ENCODE measurements around the gene ABCF2.

ABCF2 gene

GRCh38 chr7:151265351-151265931, 38.4 kb upstream of the ABCF2 start:
- Histone ChIP-seq H3K9me3 (ENCODE audit: control insufficient read depth in 1 of 2, low read length in 2 of 2) (no peaks in the 10 kb centered on the region), H3K4me3 (ENCODE audit: low read depth in 1 of 2, low read length in 2 of 2) (no peak overlapping the region), H3K9ac (ENCODE audit: low read depth in 1 of 2, low read length in 2 of 2) (no peak overlapping the region), H3K4me1 (ENCODE audit: control insufficient read depth in 1 of 2, insufficient read depth in 2 of 2, low read length in 2 of 2) (no peaks in the 10 kb centered on the region), H3K27me3 (ENCODE audit: control insufficient read depth in 1 of 2, insufficient read depth in 2 of 2, low read length in 2 of 2) (peaks cover 7 to 18% of the 10 kb centered on the region in 2 donors), H3K36me3 (ENCODE audit: control insufficient read depth in 1 of 2, insufficient read depth in 2 of 2, low read length in 2 of 2) (no peaks in the 10 kb centered on the region), H3K27ac (ENCODE audit: low read depth, low read length) (no peak overlapping the region)

DNA sequence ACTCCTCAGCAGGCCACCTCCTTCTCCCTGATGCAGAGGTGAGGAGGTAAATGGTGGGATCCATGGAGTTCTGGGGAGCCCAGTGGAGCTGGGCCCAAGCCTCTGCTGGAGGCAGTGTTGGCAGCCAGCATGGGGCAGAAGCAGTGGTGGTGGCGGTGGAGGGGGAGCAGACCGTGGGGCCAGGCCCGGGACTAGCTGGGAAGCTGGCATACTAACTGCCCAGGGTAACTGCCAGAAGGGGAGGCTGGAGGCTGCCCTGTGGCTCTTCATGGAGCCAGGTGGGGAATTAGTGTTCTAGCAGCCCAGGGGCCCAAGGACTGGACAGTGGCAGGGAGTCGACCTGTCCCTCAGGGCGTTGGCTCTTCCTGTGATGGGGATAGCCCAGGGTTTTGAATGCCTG, 37.6 kb upstream of the ABCF2 start:
- H3K36me3 ChIP-seq (ENCODE audit: control insufficient read depth in 1 of 2, insufficient read depth in 2 of 2, low read length in 2 of 2): no peaks in the 10 kb centered on the region
- peaks cover 8 to 19% of the 10 kb centered on the region in 2 donors for H3K27me3 ChIP-seq (ENCODE audit: control insufficient read depth in 1 of 2, insufficient read depth in 2 of 2, low read length in 2 of 2)
- H3K4me1 ChIP-seq (ENCODE audit: control insufficient read depth in 1 of 2, insufficient read depth in 2 of 2, low read length in 2 of 2): no peaks in the 10 kb centered on the region
- H3K27ac ChIP-seq (ENCODE audit: low read depth, low read length): no peak overlapping the region
- no peak overlapping the region for H3K4me3 ChIP-seq (ENCODE audit: low read depth in 1 of 2, low read length in 2 of 2)
- no peak overlapping the region for H3K9ac ChIP-seq (ENCODE audit: low read depth in 1 of 2, low read length in 2 of 2)
- no peaks in the 10 kb centered on the region for H3K9me3 ChIP-seq (ENCODE audit: control insufficient read depth in 1 of 2, low read length in 2 of 2)

DNA sequence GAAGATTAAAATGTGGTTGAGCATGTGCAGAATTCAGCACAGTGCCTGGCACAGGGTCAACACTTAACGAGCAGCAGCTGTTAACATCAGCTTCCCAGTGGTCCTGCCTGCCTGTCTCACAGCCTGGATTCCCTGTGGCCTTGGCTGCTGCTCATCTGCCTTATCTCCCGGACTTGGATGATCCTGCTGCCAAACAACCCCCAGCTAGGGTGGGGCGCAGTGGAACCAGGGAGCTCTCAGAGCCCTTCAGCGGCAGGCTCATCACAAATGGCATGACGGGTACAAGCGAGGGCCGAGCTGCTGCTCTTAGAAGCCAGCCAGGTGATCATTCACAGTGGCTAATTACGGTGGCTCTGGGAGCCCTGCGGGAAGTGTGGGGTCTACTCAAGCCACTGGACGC, 34.5 kb upstream of the ABCF2 start:
- no peaks in the 10 kb centered on the region for H3K4me1 ChIP-seq (ENCODE audit: control insufficient read depth in 1 of 2, insufficient read depth in 2 of 2, low read length in 2 of 2)
- H3K27me3 ChIP-seq (ENCODE audit: control insufficient read depth in 1 of 2, insufficient read depth in 2 of 2, low read length in 2 of 2): peaks cover 8 to 29% of the 10 kb centered on the region in 2 donors
- H3K36me3 ChIP-seq (ENCODE audit: control insufficient read depth in 1 of 2, insufficient read depth in 2 of 2, low read length in 2 of 2): no peaks in the 10 kb centered on the region
- H3K9ac ChIP-seq (ENCODE audit: low read depth in 1 of 2, low read length in 2 of 2): no peak overlapping the region
- H3K4me3 ChIP-seq (ENCODE audit: low read depth in 1 of 2, low read length in 2 of 2): no peak overlapping the region
- H3K9me3 ChIP-seq (ENCODE audit: control insufficient read depth in 1 of 2, low read length in 2 of 2): no peaks in the 10 kb centered on the region
- no peak overlapping the region for H3K27ac ChIP-seq (ENCODE audit: low read depth, low read length)

GRCh38 chr7:151260883-151261282, 33.9 kb upstream of the ABCF2 start:
- Histone ChIP-seq H3K9ac (ENCODE audit: low read depth in 1 of 2, low read length in 2 of 2) (no peak overlapping the region), H3K36me3 (ENCODE audit: control insufficient read depth in 1 of 2, insufficient read depth in 2 of 2, low read length in 2 of 2) (no peaks in the 10 kb centered on the region), H3K27ac (ENCODE audit: low read depth, low read length) (no peak overlapping the region), H3K9me3 (ENCODE audit: control insufficient read depth in 1 of 2, low read length in 2 of 2) (no peaks in the 10 kb centered on the region), H3K4me1 (ENCODE audit: control insufficient read depth in 1 of 2, insufficient read depth in 2 of 2, low read length in 2 of 2) (no peaks in the 10 kb centered on the region), H3K4me3 (ENCODE audit: low read depth in 1 of 2, low read length in 2 of 2) (no peak overlapping the region), H3K27me3 (ENCODE audit: control insufficient read depth in 1 of 2, insufficient read depth in 2 of 2, low read length in 2 of 2) (peaks cover 8 to 34% of the 10 kb centered on the region in 2 donors)

DNA sequence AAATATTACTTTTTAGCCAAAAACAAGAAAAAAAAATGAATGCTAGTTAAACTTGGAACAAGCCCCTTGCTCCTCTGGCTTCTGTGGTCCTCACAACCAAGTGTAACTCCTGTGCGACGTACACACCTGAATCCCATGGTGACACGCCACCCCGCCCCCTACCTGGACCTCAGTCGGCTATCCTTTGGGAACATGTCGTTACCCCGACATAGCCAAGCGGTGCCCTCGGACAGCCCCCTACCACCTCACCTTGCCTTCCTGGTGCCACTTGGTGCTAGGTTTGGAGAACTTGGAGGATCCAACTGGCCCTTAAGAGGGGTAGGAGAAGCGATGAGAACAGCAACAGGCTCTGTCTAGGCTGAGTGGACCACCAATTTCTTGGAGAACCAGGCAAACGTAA, 33.5 kb upstream of the ABCF2 start:
- Histone ChIP-seq H3K27ac (ENCODE audit: low read depth, low read length) (no peak overlapping the region), H3K9me3 (ENCODE audit: control insufficient read depth in 1 of 2, low read length in 2 of 2) (no peaks in the 10 kb centered on the region), H3K36me3 (ENCODE audit: control insufficient read depth in 1 of 2, insufficient read depth in 2 of 2, low read length in 2 of 2) (no peaks in the 10 kb centered on the region), H3K4me3 (ENCODE audit: low read depth in 1 of 2, low read length in 2 of 2) (no peak overlapping the region), H3K27me3 (ENCODE audit: control insufficient read depth in 1 of 2, insufficient read depth in 2 of 2, low read length in 2 of 2) (peaks cover 9 to 34% of the 10 kb centered on the region in 2 donors), H3K4me1 (ENCODE audit: control insufficient read depth in 1 of 2, insufficient read depth in 2 of 2, low read length in 2 of 2) (no peaks in the 10 kb centered on the region), H3K9ac (ENCODE audit: low read depth in 1 of 2, low read length in 2 of 2) (no peak overlapping the region)

GRCh38 chr7:151257990-151258389, 31.0 kb upstream of the ABCF2 start:
- Histone ChIP-seq H3K4me1 (ENCODE audit: control insufficient read depth in 1 of 2, insufficient read depth in 2 of 2, low read length in 2 of 2) (no peaks in the 10 kb centered on the region), H3K9me3 (ENCODE audit: control insufficient read depth in 1 of 2, low read length in 2 of 2) (no peaks in the 10 kb centered on the region), H3K27ac (ENCODE audit: low read depth, low read length) (no peak overlapping the region), H3K27me3 (ENCODE audit: control insufficient read depth in 1 of 2, insufficient read depth in 2 of 2, low read length in 2 of 2) (peaks cover 27 to 50% of the 10 kb centered on the region in 2 donors), H3K36me3 (ENCODE audit: control insufficient read depth in 1 of 2, insufficient read depth in 2 of 2, low read length in 2 of 2) (no peaks in the 10 kb centered on the region), H3K4me3 (ENCODE audit: low read depth in 1 of 2, low read length in 2 of 2) (no peak overlapping the region), H3K9ac (ENCODE audit: low read depth in 1 of 2, low read length in 2 of 2) (no peak overlapping the region)

DNA sequence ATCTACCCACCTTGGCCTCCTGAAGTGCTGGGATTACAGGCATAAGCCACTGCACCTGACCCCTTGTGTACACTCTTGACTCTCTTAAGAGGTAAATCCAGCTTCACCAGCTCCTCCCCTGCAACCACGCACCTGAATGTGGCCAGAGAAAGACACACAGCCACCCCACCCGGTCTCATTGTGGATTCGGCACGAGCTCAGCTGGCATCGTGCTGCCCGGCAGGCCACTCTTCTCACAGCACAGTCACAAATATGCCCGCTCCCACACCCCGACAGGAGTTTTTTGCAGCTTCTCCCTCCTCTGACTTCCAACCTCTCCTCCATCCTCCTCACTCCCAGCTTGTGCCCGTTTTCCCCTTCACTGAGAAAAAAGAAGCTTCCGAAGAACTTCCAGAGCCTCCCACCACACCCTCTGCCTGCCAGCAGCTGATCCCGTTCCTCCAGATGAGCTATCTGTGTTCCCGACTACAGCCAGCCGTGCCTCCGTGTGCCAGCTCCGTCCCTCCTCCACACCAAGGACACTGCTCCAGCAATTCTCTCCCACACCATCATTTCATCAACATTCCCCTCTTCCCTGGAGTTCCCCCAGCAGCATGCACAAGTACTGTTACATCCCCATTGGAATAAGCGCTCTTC, 29.5 kb upstream of the ABCF2 start:
- H3K36me3 ChIP-seq (ENCODE audit: control insufficient read depth in 1 of 2, insufficient read depth in 2 of 2, low read length in 2 of 2): no peaks in the 10 kb centered on the region
- no peak overlapping the region for H3K27ac ChIP-seq (ENCODE audit: low read depth, low read length)
- no peak overlapping the region for H3K4me3 ChIP-seq (ENCODE audit: low read depth in 1 of 2, low read length in 2 of 2)
- no peak overlapping the region for H3K9ac ChIP-seq (ENCODE audit: low read depth in 1 of 2, low read length in 2 of 2)
- H3K27me3 ChIP-seq (ENCODE audit: control insufficient read depth in 1 of 2, insufficient read depth in 2 of 2, low read length in 2 of 2): peaks cover 37 to 56% of the 10 kb centered on the region in 2 donors
- no peaks in the 10 kb centered on the region for H3K4me1 ChIP-seq (ENCODE audit: control insufficient read depth in 1 of 2, insufficient read depth in 2 of 2, low read length in 2 of 2)
- H3K9me3 ChIP-seq (ENCODE audit: control insufficient read depth in 1 of 2, low read length in 2 of 2): no peaks in the 10 kb centered on the region

- Histone ChIP-seq H3K9me3 (ENCODE audit: control insufficient read depth in 1 of 2, low read length in 2 of 2) (no peaks in the 10 kb centered on the region), H3K4me3 (ENCODE audit: low read depth in 1 of 2, low read length in 2 of 2) (no peak overlapping the region), H3K27me3 (ENCODE audit: control insufficient read depth in 1 of 2, insufficient read depth in 2 of 2, low read length in 2 of 2) (peaks cover 41 to 55% of the 10 kb centered on the region in 2 donors), H3K9ac (ENCODE audit: low read depth in 1 of 2, low read length in 2 of 2) (no peak overlapping the region), H3K4me1 (ENCODE audit: control insufficient read depth in 1 of 2, insufficient read depth in 2 of 2, low read length in 2 of 2) (peaks cover 0 to 9% of the 10 kb centered on the region in 2 donors), H3K36me3 (ENCODE audit: control insufficient read depth in 1 of 2, insufficient read depth in 2 of 2, low read length in 2 of 2) (no peaks in the 10 kb centered on the region), H3K27ac (ENCODE audit: low read depth, low read length) (no peak overlapping the region)
Measured at GRCh38 chr7:151255390-151255789, 28.4 kb upstream of the ABCF2 start.

DNA sequence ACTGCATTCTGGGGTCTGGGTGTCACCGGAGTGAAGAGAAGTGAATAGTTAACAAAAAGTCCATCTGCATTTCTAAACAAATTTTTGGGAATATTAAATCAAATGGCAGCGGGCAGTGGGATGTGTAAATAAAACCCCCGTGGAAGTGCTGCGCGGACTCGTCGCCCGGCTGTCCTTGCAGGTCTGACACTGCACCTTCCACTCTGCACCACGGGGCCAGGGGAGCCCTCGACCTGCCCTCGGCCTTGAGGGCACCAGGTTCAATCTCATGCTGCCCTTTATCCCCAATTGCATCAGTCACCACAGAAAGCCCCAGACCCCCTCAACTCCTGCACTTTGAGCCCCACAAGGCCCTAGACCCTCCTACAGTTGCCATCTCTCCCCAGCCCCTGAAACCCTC, 27.8 kb upstream of the ABCF2 start:
- H3K27ac ChIP-seq (ENCODE audit: low read depth, low read length): no peak overlapping the region

DNA sequence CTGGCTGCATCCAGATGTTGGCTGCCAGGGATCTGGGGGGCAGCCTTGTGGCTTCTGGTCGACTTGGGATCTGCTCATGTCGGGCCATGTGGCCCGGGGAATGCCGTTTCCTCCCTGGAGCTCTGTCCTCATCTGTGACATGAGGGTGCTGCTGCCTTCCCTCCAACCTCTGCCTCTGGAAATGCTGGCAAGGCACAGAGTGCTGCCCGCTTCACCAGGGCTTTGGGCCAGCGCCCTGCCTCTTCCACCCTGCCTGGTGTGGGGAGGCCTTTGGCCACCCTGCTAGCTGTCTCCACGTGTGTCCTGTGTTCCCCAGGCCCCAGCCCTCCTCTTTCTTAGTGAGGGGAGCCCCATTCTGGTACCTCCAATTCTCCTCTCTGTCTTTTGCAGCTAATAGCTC, 27.3 kb upstream of the ABCF2 start:
- no peak overlapping the region for H3K27ac ChIP-seq (ENCODE audit: low read depth, low read length)
- H3K4me3 ChIP-seq (ENCODE audit: low read depth in 1 of 2, low read length in 2 of 2): no peak overlapping the region
- no peak overlapping the region for H3K9ac ChIP-seq (ENCODE audit: low read depth in 1 of 2, low read length in 2 of 2)
- H3K9me3 ChIP-seq (ENCODE audit: control insufficient read depth in 1 of 2, low read length in 2 of 2): no peaks in the 10 kb centered on the region
- no peaks in the 10 kb centered on the region for H3K36me3 ChIP-seq (ENCODE audit: control insufficient read depth in 1 of 2, insufficient read depth in 2 of 2, low read length in 2 of 2)
- peaks cover 4 to 18% of the 10 kb centered on the region in 2 donors for H3K4me1 ChIP-seq (ENCODE audit: control insufficient read depth in 1 of 2, insufficient read depth in 2 of 2, low read length in 2 of 2)
- peaks cover 47 to 57% of the 10 kb centered on the region in 2 donors for H3K27me3 ChIP-seq (ENCODE audit: control insufficient read depth in 1 of 2, insufficient read depth in 2 of 2, low read length in 2 of 2)

More for the DNA sequence above, 27.8 kb upstream of the ABCF2 start:
- Histone ChIP-seq H3K4me1 (ENCODE audit: control insufficient read depth in 1 of 2, insufficient read depth in 2 of 2, low read length in 2 of 2) (peaks cover 2 to 13% of the 10 kb centered on the region in 2 donors), H3K9ac (ENCODE audit: low read depth in 1 of 2, low read length in 2 of 2) (no peak overlapping the region), H3K27me3 (ENCODE audit: control insufficient read depth in 1 of 2, insufficient read depth in 2 of 2, low read length in 2 of 2) (peaks cover 45 to 57% of the 10 kb centered on the region in 2 donors), H3K36me3 (ENCODE audit: control insufficient read depth in 1 of 2, insufficient read depth in 2 of 2, low read length in 2 of 2) (no peaks in the 10 kb centered on the region), H3K4me3 (ENCODE audit: low read depth in 1 of 2, low read length in 2 of 2) (no peak overlapping the region), H3K9me3 (ENCODE audit: control insufficient read depth in 1 of 2, low read length in 2 of 2) (no peaks in the 10 kb centered on the region)

Measured in duodenal mucosa (tissue), 2 donors.